GM23338 (cell line): ENCODE measurements around the gene MBNL3. TPM values are rescaled to one million over a fixed set of nuclear protein-coding genes. Genes with fewer than 3 reads are reported as not detected.

Experiments used
- ATAC-seq: fragments of 200-7000 bp; cut with Tn5 transposase; 3 replicates; pipeline ENCODE4 v1.9.1; 2020
- DNase-seq: peaks from one replicate; pipeline ENCODE4 v3.0.0-alpha.2; 2015; ENCODE audit warnings: low spot score
- H2AFZ ChIP-seq: fragments of 200-600 bp; sonication (generic); 2 replicates; pipeline ENCODE4 v1.8.0; 2016; ENCODE audit warnings: antibody characterized with exemption, mild to moderate bottlenecking, moderate library complexity
- H3F3A ChIP-seq: fragments of 200-600 bp; sonication (generic); replicated peaks from 2 replicates; pipeline ENCODE4 v1.8.0; 2017; ENCODE audit warnings: antibody characterized with exemption, mixed run types, low read depth
- H3K27ac ChIP-seq: fragments of 200-600 bp; sonication (generic); 2 replicates; pipeline ENCODE4 v1.6.1; 2016; ENCODE audit warnings: low read depth
- H3K27me3 ChIP-seq: fragments of 200-600 bp; sonication (generic); 2 replicates; pipeline ENCODE4 v1.8.0; 2016; ENCODE audit warnings: mild to moderate bottlenecking, mixed run types, moderate library complexity; ENCODE audit not compliant: insufficient read depth
- H3K36me3 ChIP-seq: fragments of 200-600 bp; sonication (generic); 2 replicates; pipeline ENCODE4 v1.8.0; 2016; ENCODE audit warnings: mild to moderate bottlenecking; ENCODE audit not compliant: insufficient read depth
- H3K4me1 ChIP-seq: fragments of 200-600 bp; sonication (generic); 2 replicates; pipeline ENCODE4 v1.8.0; 2016; ENCODE audit warnings: mild to moderate bottlenecking, moderate library complexity; ENCODE audit not compliant: insufficient read depth
- H3K4me2 ChIP-seq: fragments of 200-600 bp; sonication (generic); 2 replicates; pipeline ENCODE4 v1.7.1; 2017; ENCODE audit warnings: mixed run types
- H3K4me3 ChIP-seq: fragments of 200-600 bp; sonication (generic); 2 replicates; pipeline ENCODE4 v1.6.1; 2016; ENCODE audit warnings: mixed run types
- H3K79me2 ChIP-seq: fragments of 200-600 bp; sonication (generic); replicated peaks from 2 replicates; pipeline ENCODE4 v1.8.0; 2017; ENCODE audit warnings: mild to moderate bottlenecking; ENCODE audit not compliant: insufficient read depth
- H3K9me2 ChIP-seq: fragments of 200-600 bp; sonication (generic); 2 replicates; pipeline ENCODE4 v1.8.0; 2017; ENCODE audit not compliant: insufficient read depth
- H4K20me1 ChIP-seq: fragments of 200-600 bp; sonication (generic); replicated peaks from 2 replicates; pipeline ENCODE4 v1.8.0; 2017; ENCODE audit warnings: mild to moderate bottlenecking; ENCODE audit not compliant: insufficient read depth
- H3K27ac Mint-ChIP-seq: 2 replicates; pipeline ENCODE4 v1.8.0; 2020; ENCODE audit warnings: inconsistent platforms, mild to moderate bottlenecking, moderate library complexity, mixed read lengths
- H3K27me3 Mint-ChIP-seq: 3 replicates; pipeline ENCODE4 v1.8.0; 2022; ENCODE audit warnings: low read depth, mild to moderate bottlenecking, moderate library complexity, mixed read lengths, inconsistent platforms; ENCODE audit not compliant: insufficient read depth, poor library complexity
- H3K36me3 Mint-ChIP-seq: 3 replicates; pipeline ENCODE4 v1.8.0; 2021; ENCODE audit warnings: low read depth, mild to moderate bottlenecking, inconsistent platforms, moderate library complexity, mixed read lengths
- H3K4me1 Mint-ChIP-seq: 3 replicates; pipeline ENCODE4 v1.8.0; 2020; ENCODE audit warnings: mild to moderate bottlenecking, inconsistent platforms, mixed read lengths
- H3K4me3 Mint-ChIP-seq: 3 replicates; pipeline ENCODE4 v1.8.0; 2021; ENCODE audit warnings: moderate library complexity, mild to moderate bottlenecking, inconsistent platforms, mixed read lengths
- H3K9me3 Mint-ChIP-seq: 3 replicates; pipeline ENCODE4 v1.8.0; 2020; ENCODE audit warnings: moderate library complexity, mild to moderate bottlenecking, inconsistent platforms, mixed read lengths
- CREB1 ChIP-seq: fragments of 250-450 bp; sonication (Bioruptor Pico); IDR thresholded peaks from 2 replicates; pipeline ENCODE4 v1.5.0; 2020; ENCODE audit warnings: low read depth, mild to moderate bottlenecking, moderate library complexity
- CTCF ChIP-seq, 2 experiments: fragments of 200-600 bp in 1 of 2; sonication (generic) in 1 of 2; conservative IDR thresholded peaks; 2 replicates each; pipeline versions ENCODE4 v1.5.1 to v1.6.1; 2016 to 2017; ENCODE audit warnings: antibody characterized with exemption in 2 of 2, low read depth in 2 of 2, mild to moderate bottlenecking in 2 of 2, moderate library complexity in 1 of 2
- ETS1 ChIP-seq: IDR thresholded peaks from 2 replicates; pipeline ENCODE4 v1.6.1; 2016; ENCODE audit warnings: antibody characterized with exemption
- EZH2 ChIP-seq: fragments of 200-600 bp; sonication (generic); IDR thresholded peaks from one replicate; pipeline ENCODE4 v1.8.0; 2017; ENCODE audit warnings: antibody characterized with exemption, mild to moderate bottlenecking, low read depth; ENCODE audit not compliant: unreplicated experiment
- EZH2phosphoT487 ChIP-seq: fragments of 200-600 bp; sonication (generic); IDR thresholded peaks from one replicate; pipeline ENCODE4 v1.8.1; 2018; ENCODE audit warnings: antibody characterized with exemption; ENCODE audit not compliant: unreplicated experiment
- JUNB ChIP-seq: IDR thresholded peaks from one replicate; pipeline ENCODE4 v1.6.1; 2016; ENCODE audit warnings: antibody characterized with exemption; ENCODE audit not compliant: unreplicated experiment
- NANOG ChIP-seq: IDR thresholded peaks from 2 replicates; pipeline ENCODE4 v1.6.1; 2016; ENCODE audit warnings: antibody characterized with exemption, borderline replicate concordance
- POLR2AphosphoS5 ChIP-seq: IDR thresholded peaks from 2 replicates; pipeline ENCODE4 v1.6.1; 2016; ENCODE audit warnings: antibody characterized with exemption, low read depth
- STAT1 ChIP-seq: IDR thresholded peaks from one replicate; pipeline ENCODE4 v1.6.1; 2016; ENCODE audit warnings: antibody characterized with exemption; ENCODE audit not compliant: unreplicated experiment
- ZNF114 ChIP-seq: fragments of 250-450 bp; sonication (Bioruptor Pico); IDR thresholded peaks from 2 replicates; pipeline ENCODE4 v1.5.0; 2020; ENCODE audit warnings: mild to moderate bottlenecking, moderate library complexity
- ZNF331 ChIP-seq: fragments of 250-450 bp; sonication (Bioruptor Pico); IDR thresholded peaks from 2 replicates; pipeline ENCODE4 v1.5.0; 2020; ENCODE audit warnings: low read depth, mild to moderate bottlenecking, moderate library complexity
- ZNF462 ChIP-seq: fragments of 250-450 bp; sonication (Bioruptor Pico); IDR thresholded peaks from 2 replicates; pipeline ENCODE4 v1.5.0; 2020; ENCODE audit warnings: mild to moderate bottlenecking, moderate library complexity
- polyA plus RNA-seq: library from polyadenylated mRNA; unstranded; fragments of >200 nt; fragmentation: Nextera tagmentation; extraction: Ambion mirVana; gene quantifications from 2 replicates; pipeline ENCODE4 v1.2.1, GENCODE V29; 2016
- total RNA-seq: library from RNA; depleted of rRNA; stranded (reverse); fragments of >200 nt; shearing (Covaris generic); gene quantifications from 2 replicates; pipeline ENCODE4 v1.2.3, GENCODE V29; 2014
- TF ChIP-seq, protein P1 (sequence below): IDR thresholded peaks from one replicate; pipeline ENCODE4 v1.6.1; 2018; ENCODE audit warnings: antibody characterized with exemption; ENCODE audit not compliant: unreplicated experiment

Gene MBNL3
- total and polyA plus RNA-seq, 2 experiments from 2014 or later = 2.3 to 2.4 TPM

DNA sequence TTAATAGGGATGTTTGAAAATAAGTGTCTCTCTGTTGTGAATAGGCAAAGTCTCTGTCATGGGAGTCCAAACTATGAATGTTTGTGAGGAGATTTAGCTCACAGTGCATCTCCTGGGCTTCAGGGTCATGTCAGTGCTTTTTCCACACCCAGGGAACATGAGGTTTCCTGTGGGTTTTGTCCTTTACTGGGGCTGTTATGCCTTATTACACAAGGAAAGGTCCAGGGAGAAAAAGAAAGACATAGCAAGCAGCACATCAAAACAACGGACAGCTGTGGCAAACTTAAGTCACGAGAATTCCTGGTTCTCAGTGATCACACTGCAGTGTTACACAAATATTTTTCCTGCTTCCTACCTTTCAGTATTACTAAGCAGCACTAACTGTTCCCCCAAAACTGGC is 99.4 kb downstream of the MBNL3 start:
- Histone ChIP-seq H2AFZ (no peak overlapping the region), H3K4me3 (no peak overlapping the region), H3K27me3 (no peaks in the 10 kb centered on the region), H3K9me2 (no peaks in the 10 kb centered on the region), H3K4me1 (no peaks in the 10 kb centered on the region), H3K27ac (no peak overlapping the region), H3K36me3 (no peaks in the 10 kb centered on the region), H3K4me2 (no peak overlapping the region), H3K79me2 (no peaks in the 10 kb centered on the region), H4K20me1 (no peaks in the 10 kb centered on the region), H3F3A (no peaks in the 10 kb centered on the region)
- ATAC-seq = no peak
- H3K4me1 Mint-ChIP-seq = no peaks in the 10 kb centered on the region
- H3K9me3 Mint-ChIP-seq = no peaks in the 10 kb centered on the region
- no peak overlapping the region for H3K27ac Mint-ChIP-seq
- TF ChIP-seq EZH2 = no peak
- TF ChIP-seq NANOG = no peak
- no peak for TF ChIP-seq ZNF462 (CRISPR knock-in tag)
- no peak for TF ChIP-seq JUNB
- no peak for TF ChIP-seq EZH2phosphoT487
- no peak for TF ChIP-seq CTCF (conservative IDR thresholded peaks at IDR 0.05; ENCODE audit: low read depth in 2 of 2)
- no peak for TF ChIP-seq POLR2AphosphoS5
- no peak for TF ChIP-seq CREB1 (CRISPR knock-in tag)
- no peak for TF ChIP-seq ZNF114 (CRISPR knock-in tag)
- TF ChIP-seq ETS1 = no peak
- no peak for TF ChIP-seq ZNF331 (CRISPR knock-in tag)
- TF ChIP-seq STAT1 = no peak
- TF ChIP-seq, protein P1, sequence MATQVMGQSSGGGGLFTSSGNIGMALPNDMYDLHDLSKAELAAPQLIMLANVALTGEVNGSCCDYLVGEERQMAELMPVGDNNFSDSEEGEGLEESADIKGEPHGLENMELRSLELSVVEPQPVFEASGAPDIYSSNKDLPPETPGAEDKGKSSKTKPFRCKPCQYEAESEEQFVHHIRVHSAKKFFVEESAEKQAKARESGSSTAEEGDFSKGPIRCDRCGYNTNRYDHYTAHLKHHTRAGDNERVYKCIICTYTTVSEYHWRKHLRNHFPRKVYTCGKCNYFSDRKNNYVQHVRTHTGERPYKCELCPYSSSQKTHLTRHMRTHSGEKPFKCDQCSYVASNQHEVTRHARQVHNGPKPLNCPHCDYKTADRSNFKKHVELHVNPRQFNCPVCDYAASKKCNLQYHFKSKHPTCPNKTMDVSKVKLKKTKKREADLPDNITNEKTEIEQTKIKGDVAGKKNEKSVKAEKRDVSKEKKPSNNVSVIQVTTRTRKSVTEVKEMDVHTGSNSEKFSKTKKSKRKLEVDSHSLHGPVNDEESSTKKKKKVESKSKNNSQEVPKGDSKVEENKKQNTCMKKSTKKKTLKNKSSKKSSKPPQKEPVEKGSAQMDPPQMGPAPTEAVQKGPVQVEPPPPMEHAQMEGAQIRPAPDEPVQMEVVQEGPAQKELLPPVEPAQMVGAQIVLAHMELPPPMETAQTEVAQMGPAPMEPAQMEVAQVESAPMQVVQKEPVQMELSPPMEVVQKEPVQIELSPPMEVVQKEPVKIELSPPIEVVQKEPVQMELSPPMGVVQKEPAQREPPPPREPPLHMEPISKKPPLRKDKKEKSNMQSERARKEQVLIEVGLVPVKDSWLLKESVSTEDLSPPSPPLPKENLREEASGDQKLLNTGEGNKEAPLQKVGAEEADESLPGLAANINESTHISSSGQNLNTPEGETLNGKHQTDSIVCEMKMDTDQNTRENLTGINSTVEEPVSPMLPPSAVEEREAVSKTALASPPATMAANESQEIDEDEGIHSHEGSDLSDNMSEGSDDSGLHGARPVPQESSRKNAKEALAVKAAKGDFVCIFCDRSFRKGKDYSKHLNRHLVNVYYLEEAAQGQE = no peak
- no peak overlapping the region for H3K4me3 Mint-ChIP-seq
- no peaks in the 10 kb centered on the region for H3K36me3 Mint-ChIP-seq
- no peak for DNase-seq
- H3K27me3 Mint-ChIP-seq = no peaks in the 10 kb centered on the region
